Ecto neural progenitor cell (in vitro differentiated cells): ENCODE measurements around the gene HNRNPAB.
A peak's percentile ranks its signal among the peaks of the same experiment; 100 is the strongest.

Source experiments
- DNase-seq: peaks from one replicate; pipeline ENCODE4 v3.0.0-alpha.2; 2018; ENCODE audit warnings: low spot score

Gene HNRNPAB

GRCh38 chr5:178230879-178231538 is 26.7 kb downstream of the HNRNPAB start:
- DNase-seq = no peak

GRCh38 chr5:178231539-178232123 is 27.3 kb downstream of the HNRNPAB start:
- DNase-seq = no peak

- DNase-seq = peak; percentile 85
Observed at GRCh38 chr5:178232124-178232919, 28.0 kb downstream of the HNRNPAB start, which contains the start of gene PHYKPL. Gene PHYKPL, minus strand, starts transcription at chr5:178232802. Its CDS starts 252 bp downstream, at chr5:178232550.

- no peak for DNase-seq
Observed at GRCh38 chr5:178232920-178233429, 28.6 kb downstream of the HNRNPAB start.

GRCh38 chr5:178234121-178234749 is 29.9 kb downstream of the HNRNPAB start:
- no peak for DNase-seq

- DNase-seq = peak; percentile 89
Observed at GRCh38 chr5:178234750-178235587, 30.6 kb downstream of the HNRNPAB start.

GRCh38 chr5:178235588-178235974 is 31.2 kb downstream of the HNRNPAB start:
- DNase-seq = no peak

- DNase-seq = no peak
Observed at GRCh38 chr5:178236126-178236525, 31.8 kb downstream of the HNRNPAB start.

- DNase-seq = no peak
Observed at GRCh38 chr5:178236679-178237078, 32.3 kb downstream of the HNRNPAB start.

GRCh38 chr5:178237431-178238312 is 33.3 kb downstream of the HNRNPAB start:
- DNase-seq = no peak

GRCh38 chr5:178238313-178238635 is 33.9 kb downstream of the HNRNPAB start:
- DNase-seq = no peak

- DNase-seq = no peak
Observed at GRCh38 chr5:178238711-178239592, 34.6 kb downstream of the HNRNPAB start.

GRCh38 chr5:178239626-178240301 is 35.4 kb downstream of the HNRNPAB start:
- peak; percentile 44 for DNase-seq

- DNase-seq = peak; percentile 38
Observed at GRCh38 chr5:178240341-178240741, 36.0 kb downstream of the HNRNPAB start.

- DNase-seq = peak; percentile 32
Observed at GRCh38 chr5:178240766-178241165, 36.4 kb downstream of the HNRNPAB start.

- DNase-seq = peak; percentile 45
Observed at GRCh38 chr5:178241231-178241663, 36.9 kb downstream of the HNRNPAB start.

GRCh38 chr5:178241688-178242231 is 37.4 kb downstream of the HNRNPAB start:
- no peak for DNase-seq

- no peak for DNase-seq
Observed at GRCh38 chr5:178242416-178242815, 38.1 kb downstream of the HNRNPAB start.

GRCh38 chr5:178244576-178244975 is 40.2 kb downstream of the HNRNPAB start:
- DNase-seq = no peak
